Hepatocyte (in vitro differentiated cells): ENCODE data around the gene SNCB.

Experiments used
- EZH2 ChIP-seq: fragments of 200-600 bp; sonication (generic); IDR thresholded peaks from 2 replicates; pipeline ENCODE4 v1.6.1; 2016; ENCODE audit warnings: antibody characterized with exemption, mild to moderate bottlenecking, borderline replicate concordance
- EZH2phosphoT487 ChIP-seq: fragments of 200-600 bp; sonication (generic); IDR thresholded peaks from one replicate; pipeline ENCODE4 v1.6.1; 2018; ENCODE audit warnings: antibody characterized with exemption, mild to moderate bottlenecking, low read depth, moderate library complexity; ENCODE audit not compliant: unreplicated experiment, severe bottlenecking
- TF ChIP-seq, protein P1 (sequence below): fragments of 200-600 bp; sonication (generic); IDR thresholded peaks from 2 replicates; pipeline ENCODE4 v1.5.1; 2016; ENCODE audit warnings: antibody characterized with exemption, mild to moderate bottlenecking; ENCODE audit not compliant: poor library complexity

DNA sequence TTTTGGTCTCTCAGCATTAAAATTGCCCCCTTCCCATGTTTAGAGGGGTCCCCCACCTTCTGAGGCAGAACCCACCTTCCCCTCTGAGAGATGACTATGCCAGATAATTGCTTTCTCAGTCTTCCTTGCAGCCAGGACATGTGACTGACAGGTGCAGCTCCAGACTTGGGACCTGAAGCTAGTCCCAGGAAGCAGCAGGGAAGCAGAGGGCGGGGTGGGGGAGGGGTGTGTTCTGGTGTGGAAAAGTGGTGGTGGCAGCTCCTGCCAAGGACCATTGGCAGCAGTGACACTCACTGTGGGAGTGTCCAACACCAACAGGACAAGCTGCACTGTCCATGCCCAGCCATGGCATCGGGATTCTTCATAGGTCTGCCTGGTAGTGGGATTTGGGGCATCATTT is 2.4 kb upstream of the SNCB start:
- TF ChIP-seq EZH2phosphoT487, result no peak
- TF ChIP-seq, protein P1, sequence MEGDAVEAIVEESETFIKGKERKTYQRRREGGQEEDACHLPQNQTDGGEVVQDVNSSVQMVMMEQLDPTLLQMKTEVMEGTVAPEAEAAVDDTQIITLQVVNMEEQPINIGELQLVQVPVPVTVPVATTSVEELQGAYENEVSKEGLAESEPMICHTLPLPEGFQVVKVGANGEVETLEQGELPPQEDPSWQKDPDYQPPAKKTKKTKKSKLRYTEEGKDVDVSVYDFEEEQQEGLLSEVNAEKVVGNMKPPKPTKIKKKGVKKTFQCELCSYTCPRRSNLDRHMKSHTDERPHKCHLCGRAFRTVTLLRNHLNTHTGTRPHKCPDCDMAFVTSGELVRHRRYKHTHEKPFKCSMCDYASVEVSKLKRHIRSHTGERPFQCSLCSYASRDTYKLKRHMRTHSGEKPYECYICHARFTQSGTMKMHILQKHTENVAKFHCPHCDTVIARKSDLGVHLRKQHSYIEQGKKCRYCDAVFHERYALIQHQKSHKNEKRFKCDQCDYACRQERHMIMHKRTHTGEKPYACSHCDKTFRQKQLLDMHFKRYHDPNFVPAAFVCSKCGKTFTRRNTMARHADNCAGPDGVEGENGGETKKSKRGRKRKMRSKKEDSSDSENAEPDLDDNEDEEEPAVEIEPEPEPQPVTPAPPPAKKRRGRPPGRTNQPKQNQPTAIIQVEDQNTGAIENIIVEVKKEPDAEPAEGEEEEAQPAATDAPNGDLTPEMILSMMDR, result no peak
- no peak for TF ChIP-seq EZH2
